Measurements from ENCODE around the gene CFAP58.

Gene CFAP58

GRCh38 chr10:104333032-104333727 lies 20.5 kb upstream of the CFAP58 start:
- Mint-ChIP-seq H3K9me3 (no peaks in the 10 kb centered on the region), H3K36me3 (ENCODE audit: low read depth) (no peaks in the 10 kb centered on the region), H3K27ac (peak overlapping the region; percentile 74 to 100 (median 82)), H3K4me3 (peak overlapping the region in 2 of 3 experiments; percentile 14 to 65), H3K4me1 (peaks cover 81% of the 10 kb centered on the region), H3K27me3 (ENCODE audit: low read depth) (peaks cover 3% of the 10 kb centered on the region)
- TF ChIP-seq, protein P1, sequence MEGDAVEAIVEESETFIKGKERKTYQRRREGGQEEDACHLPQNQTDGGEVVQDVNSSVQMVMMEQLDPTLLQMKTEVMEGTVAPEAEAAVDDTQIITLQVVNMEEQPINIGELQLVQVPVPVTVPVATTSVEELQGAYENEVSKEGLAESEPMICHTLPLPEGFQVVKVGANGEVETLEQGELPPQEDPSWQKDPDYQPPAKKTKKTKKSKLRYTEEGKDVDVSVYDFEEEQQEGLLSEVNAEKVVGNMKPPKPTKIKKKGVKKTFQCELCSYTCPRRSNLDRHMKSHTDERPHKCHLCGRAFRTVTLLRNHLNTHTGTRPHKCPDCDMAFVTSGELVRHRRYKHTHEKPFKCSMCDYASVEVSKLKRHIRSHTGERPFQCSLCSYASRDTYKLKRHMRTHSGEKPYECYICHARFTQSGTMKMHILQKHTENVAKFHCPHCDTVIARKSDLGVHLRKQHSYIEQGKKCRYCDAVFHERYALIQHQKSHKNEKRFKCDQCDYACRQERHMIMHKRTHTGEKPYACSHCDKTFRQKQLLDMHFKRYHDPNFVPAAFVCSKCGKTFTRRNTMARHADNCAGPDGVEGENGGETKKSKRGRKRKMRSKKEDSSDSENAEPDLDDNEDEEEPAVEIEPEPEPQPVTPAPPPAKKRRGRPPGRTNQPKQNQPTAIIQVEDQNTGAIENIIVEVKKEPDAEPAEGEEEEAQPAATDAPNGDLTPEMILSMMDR (IDR thresholded peaks at IDR 0.05; ENCODE audit: unreplicated experiment in 3 of 3) = no peak

GRCh38 chr10:104333728-104334373 lies 19.8 kb upstream of the CFAP58 start:
- Mint-ChIP-seq H3K4me1 (peaks cover 78% of the 10 kb centered on the region), H3K4me3 (peak overlapping the region in 1 of 3 experiments; percentile 65), H3K27ac (peak overlapping the region in 2 of 3 experiments; percentile 82 to 100), H3K9me3 (no peaks in the 10 kb centered on the region), H3K36me3 (ENCODE audit: low read depth) (no peaks in the 10 kb centered on the region), H3K27me3 (ENCODE audit: low read depth) (peaks cover 3% of the 10 kb centered on the region)
- TF ChIP-seq, protein P1 (IDR thresholded peaks at IDR 0.05; ENCODE audit: unreplicated experiment in 3 of 3) = no peak

DNA sequence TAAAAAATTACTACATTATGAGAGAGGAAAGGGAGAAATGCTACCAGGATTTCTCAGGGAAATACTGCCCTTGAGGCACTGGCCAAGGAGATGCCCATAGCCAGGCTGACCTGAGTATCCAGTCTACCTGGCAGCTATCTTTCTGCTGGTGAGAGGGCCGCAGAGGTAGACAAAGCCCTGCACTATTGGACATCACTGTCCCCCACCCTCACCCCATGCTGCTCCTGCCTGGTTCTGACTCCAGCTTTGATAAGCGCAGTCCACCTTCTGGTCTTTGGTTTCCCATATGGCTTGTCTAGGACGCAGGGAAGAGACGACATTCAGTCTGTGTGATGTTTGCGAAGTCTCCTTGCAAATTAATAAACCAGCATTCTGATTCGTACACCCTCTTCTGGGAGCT lies 19.1 kb upstream of the CFAP58 start:
- peaks cover 76% of the 10 kb centered on the region for H3K4me1 Mint-ChIP-seq
- no peaks in the 10 kb centered on the region for H3K36me3 Mint-ChIP-seq (ENCODE audit: low read depth)
- TF ChIP-seq, protein P1 (IDR thresholded peaks at IDR 0.05; ENCODE audit: unreplicated experiment in 3 of 3) = no peak
- H3K27ac Mint-ChIP-seq = peak overlapping the region in 2 of 3 experiments; percentile 76 to 82
- no peak overlapping the region for H3K4me3 Mint-ChIP-seq
- no peaks in the 10 kb centered on the region for H3K9me3 Mint-ChIP-seq
- H3K27me3 Mint-ChIP-seq (ENCODE audit: low read depth) = peaks cover 3% of the 10 kb centered on the region

DNA sequence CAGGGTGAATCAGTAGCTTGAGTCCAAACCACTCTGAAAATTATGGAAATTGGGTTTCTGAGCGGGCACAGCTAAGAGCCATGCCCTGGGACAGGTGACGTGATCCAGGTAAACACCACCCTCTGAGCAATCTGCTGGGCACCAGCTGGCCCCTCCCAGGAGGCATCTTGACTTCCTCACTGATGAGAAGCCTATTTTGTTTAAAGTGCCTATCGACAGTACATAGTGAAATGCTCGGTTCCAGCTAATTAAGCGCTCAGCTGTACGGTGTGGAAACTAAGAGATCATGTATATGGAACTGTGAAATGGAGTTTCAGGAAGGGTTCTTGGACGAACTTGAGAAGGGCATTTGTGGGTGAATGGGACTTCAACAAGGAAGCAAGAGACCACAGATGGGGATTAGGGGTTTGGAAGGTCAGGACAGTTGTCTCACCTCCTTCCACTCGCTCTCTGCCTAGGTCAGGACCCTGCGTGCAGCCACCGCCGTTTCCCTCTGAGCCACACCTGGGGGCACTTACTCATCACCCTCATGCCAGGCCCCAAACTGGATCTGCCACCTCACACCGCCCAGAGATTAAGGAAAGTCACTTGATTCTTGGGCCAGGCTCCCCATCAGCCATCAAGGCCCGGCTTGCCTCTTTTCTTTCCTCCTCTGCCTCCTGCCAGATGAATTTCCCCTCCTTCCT lies 18.5 kb upstream of the CFAP58 start:
- no peaks in the 10 kb centered on the region for H3K9me3 Mint-ChIP-seq
- H3K27me3 Mint-ChIP-seq (ENCODE audit: low read depth) = peaks cover 3% of the 10 kb centered on the region
- H3K27ac Mint-ChIP-seq = peak overlapping the region in 2 of 3 experiments; percentile 76 to 82
- peak overlapping the region; percentile 52 to 81 (median 79) for H3K4me3 Mint-ChIP-seq
- peaks cover 76% of the 10 kb centered on the region for H3K4me1 Mint-ChIP-seq
- TF ChIP-seq, protein P1 (IDR thresholded peaks at IDR 0.05; ENCODE audit: unreplicated experiment in 3 of 3) = no peak
- H3K36me3 Mint-ChIP-seq (ENCODE audit: low read depth) = no peaks in the 10 kb centered on the region

- Mint-ChIP-seq H3K36me3 (ENCODE audit: low read depth) (no peaks in the 10 kb centered on the region), H3K27me3 (ENCODE audit: low read depth) (peaks cover 3% of the 10 kb centered on the region), H3K9me3 (no peaks in the 10 kb centered on the region), H3K4me3 (peak overlapping the region; percentile 93 to 96 (median 96)), H3K27ac (peak overlapping the region; percentile 97 to 100 (median 99)), H3K4me1 (peaks cover 61% of the 10 kb centered on the region)
- TF ChIP-seq, protein P1 (IDR thresholded peaks at IDR 0.05; ENCODE audit: unreplicated experiment in 3 of 3) = no peak
These were observed 16.7 kb upstream of the CFAP58 start for GRCh38 chr10:104336821-104337467.

Measured in nephron (organoid).